Activated gamma-delta T cell treated with anti-CD3 and anti-CD28 coated beads, Interleukin-2, amount 50 U/mL, for 16 hours (primary cell): ENCODE results near the gene BAIAP2L1.

Source experiments
- DNase-seq: peaks from one replicate; pipeline ENCODE4 v3.0.0-alpha.2; 2020; ENCODE audit warnings: low read depth

BAIAP2L1 gene

DNA sequence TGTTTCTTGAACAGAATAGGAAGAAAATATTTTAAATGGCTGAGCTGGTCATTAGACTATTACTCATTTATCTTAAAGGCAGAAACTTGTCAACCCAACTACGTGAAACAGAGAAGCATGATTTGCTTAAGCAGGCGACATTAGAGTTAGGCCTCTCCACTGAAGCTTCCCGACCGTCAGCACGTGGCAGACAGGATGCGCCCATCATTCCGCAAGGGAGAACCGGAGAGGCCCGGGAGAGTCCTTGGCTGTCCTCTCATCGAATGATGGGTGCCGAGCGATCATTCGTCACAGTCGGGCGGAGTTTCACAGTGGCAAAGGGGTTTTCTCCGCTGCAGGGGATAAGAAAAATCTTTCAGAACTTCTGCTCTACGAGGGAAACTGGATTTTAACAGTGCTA is 107.6 kb downstream of the BAIAP2L1 start:
- no peak for DNase-seq

DNA sequence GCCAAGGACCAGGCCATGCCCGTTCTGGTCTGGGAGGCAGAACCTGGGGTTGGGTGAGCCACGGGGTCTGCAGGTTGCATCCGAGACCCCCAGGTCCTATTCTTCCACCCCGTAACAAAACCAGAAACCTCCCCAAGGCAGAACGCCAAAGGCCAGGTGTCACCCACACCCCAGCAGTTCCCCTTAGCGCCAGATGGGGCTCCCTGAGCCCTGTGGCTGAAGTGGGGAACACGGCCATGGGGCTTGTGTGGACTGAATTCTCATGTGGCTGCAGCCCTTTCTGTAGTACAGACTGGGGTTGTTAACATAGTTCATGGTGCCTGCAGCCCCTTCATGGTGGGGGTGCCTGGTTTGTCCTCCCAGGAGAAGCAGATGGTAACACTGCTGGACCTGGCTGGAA is 109.2 kb downstream of the BAIAP2L1 start:
- no peak for DNase-seq

DNA sequence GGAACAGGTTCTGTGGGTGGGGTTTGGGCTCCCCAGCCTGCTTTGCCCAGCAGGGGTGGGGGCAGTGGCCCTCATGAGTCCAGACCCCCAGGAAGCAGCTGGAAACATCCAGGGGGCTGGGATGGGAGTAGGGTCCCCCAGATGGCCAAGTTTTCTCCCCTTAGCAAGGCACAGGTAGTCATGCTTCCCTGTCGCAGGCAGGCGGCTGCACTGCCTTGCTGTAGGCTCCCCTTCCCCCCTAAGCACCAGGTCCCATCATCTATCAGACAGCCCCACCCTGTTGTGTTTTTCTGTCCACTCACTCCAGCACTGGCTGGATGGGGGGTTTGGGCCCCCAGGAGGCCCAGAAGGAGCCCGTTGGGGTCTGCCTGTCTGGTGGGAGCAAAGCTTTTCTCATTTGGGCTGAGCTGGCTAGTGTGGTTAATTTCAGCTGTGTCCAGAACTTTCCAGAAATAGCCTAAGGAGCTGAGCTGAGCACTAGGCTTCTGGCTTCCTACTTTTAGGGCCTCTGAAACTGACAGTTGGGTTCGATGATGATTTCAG is 111.5 kb downstream of the BAIAP2L1 start:
- no peak for DNase-seq

DNA sequence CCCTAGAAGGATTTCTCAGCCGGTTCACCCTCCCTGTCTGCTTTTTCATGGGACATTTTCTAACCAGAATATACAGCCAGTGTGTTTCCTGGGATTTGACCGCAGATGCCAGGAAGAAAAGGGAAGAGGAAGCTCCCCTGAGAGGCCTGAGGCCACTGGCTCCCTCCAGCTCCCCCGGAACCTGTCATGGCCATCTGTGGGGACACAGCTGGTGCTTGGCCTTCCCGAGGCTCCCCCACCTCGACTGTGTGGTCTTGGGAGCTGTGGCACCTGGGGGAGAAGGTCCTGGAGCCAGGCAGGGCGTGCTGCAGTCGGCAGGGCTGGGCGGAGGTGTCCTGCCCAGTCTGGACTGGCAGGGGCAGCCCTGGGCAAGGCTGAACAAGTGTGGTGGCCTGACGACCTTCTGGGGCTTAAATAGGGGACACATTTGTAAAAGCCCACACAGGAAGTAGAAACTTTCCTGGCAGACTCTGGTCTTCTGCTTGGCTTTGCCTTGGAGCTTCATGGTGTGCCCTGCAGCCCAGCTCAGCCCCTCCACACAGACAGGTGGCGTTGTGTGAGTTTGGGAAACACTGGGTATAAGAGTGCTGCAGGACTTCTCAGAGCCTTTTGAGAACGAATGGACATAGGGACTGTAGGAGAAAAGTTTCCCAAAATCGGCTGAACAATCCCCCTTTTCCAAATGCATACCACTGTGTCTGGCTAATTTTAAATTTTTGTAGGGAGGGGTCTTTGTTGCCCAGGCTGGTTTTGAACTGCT is 112.6 kb downstream of the BAIAP2L1 start:
- DNase-seq: no peak

DNA sequence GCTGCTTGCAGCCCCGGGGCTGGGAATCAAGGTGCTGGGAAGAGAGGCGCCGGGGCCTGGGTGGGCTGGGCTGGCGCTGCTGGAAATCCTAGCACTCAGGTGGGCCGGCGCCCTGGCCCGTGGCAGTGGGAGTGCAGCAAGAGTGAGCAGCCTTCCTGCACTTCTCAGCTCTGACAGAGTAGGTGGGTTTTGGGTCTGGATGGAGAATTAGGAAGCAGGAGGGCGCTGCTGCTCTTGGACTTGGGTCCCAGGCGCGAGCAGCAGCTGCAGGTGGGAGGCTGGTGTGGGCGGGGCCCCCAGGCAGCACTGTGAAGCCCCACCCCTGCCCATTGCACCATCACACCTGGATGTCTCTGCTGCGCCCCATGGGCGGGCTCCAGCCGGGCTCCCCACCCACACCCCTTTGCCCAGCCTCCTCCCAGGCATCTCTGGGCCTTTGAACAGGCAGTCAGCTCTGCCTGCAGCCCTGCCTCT is 113.4 kb downstream of the BAIAP2L1 start:
- no peak for DNase-seq

DNA sequence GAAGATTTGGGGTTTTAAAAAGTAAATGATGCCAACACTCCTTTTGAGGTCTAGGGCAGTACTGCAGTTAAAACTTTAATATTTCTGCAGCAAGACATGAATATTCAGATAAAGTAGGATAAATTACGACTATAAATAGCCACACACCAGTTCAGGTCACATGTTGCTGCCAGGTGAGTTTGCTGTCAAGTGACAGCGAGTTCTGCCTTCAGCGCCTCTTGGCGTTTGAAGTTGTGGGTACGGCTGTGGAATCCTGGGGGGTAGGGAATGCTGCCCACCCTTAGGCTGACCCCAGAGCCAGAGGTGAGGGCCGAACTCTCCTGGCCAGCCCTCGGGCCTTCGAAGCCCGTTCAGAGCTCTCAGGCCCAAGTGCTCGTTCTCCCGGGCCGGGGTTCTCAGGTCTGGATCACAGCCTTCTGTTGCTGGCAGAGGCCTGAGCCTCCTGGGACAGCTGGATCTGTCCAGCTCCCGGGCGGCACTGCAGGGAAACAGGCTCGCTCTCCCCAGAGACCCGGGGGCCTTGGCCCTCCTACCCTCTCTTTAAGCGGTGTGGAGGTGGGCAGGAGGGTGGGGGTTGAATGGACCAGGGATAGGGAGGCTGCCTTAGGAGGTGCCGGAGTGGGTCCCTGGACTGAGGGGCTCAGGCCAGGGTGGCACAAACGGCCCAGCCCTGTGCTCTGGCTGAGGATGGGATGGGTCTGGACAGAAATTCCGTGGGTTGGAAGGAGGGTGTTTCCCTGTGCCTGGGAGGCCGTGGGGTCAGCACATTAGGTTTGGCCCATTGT is 114.0 kb downstream of the BAIAP2L1 start:
- DNase-seq: no peak

DNA sequence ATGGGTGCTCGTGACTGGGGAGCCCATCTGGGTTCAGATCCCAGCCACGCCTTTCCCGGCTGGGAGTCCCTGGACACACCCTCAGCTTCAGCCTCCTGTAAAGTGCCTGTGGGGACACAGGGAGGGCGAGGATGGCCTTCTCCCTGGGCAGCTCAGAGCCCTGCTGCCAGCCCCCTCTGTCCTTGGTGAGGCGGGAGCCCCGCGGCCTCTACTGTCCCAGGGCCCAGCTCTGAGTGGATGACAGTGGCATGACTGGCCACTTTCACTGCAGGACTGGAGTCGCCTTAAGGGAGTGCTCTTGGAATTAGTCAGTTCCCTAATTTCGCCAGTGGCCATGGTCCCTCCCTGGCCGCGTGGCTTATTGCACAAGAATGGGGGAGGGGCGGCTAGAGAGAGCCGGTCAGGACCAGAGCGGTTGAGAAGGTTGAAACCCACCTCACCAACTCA is 114.8 kb downstream of the BAIAP2L1 start:
- no peak for DNase-seq

DNA sequence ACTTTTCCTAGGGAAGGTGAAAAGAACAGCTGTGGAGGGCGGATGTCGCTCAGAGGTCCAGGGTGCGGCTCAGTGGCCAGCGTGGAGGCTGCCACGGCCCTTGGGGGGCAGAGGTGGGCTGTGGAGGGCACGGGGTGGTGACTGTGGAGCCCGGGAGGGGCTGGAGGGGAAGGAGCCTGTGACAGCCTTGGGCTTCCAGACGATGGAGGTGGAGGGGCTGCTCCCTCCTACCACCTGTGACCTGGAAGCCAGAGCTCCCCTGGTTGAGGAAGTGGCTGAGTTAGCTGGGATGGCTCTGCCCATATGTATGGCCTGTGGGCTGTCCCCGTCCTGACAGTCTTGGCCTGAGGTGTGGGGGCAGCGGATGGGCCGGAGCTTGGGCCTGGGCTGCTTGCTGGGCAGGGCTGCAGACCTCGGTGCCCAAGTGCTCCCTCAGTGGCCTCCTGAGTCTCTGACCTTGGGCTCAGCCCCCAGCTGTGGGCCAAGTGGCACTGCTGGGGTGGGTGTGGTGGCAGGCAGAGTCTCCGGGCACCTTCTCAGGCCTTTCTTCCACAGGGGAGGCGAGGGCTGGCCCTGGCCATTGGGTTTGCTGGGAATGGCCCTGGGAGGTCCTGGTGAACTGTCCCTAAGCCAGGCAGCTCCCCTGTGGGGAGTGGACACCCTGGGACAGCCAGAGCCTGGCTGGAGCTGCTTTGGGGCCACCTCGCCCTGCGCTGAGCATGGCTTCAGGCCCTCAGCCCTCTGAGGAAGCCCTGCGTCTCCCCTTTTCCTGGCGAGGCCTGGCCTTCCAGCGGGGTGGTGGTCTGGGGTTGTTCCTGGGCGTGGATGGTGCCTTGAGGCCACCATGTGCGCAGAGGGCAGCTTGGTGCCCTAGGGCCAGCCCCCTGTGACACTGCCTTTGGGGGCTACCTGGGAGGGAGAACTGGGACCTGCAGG is 115.5 kb downstream of the BAIAP2L1 start:
- DNase-seq: no peak

DNA sequence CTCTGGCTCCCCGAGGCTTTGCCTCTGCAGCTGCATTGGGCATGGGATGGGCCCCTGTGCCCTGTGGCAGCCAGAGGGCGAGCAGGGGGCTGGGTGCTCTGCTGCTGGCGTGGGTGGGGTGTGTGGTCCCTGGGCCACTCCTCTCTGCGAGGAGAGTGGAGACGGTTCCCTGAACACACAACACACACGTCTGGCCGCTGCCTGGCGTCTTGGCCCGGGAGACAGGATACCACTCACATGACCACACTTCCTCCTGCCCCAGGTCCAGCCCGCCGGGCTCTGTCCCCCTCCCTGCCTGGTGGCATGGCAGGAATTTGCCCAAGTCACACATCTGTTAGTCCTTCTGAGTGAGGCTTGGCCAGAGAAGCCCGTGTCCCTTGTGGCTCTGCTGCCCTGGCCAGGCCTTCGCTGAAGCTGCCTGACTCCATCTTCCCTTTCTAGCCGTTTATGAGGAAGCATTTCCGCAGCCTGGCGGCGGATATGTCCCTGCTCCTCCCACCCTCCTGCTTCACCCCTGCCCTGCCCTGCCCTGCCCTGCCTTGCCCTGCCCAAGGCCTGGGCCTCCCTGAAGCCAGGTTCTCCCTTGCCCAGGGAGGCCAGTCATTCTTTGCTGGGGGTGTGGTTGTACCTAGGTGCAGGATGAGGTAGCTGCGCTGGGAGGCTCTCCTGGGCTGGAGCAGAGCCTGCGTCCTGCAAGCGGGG is 116.4 kb downstream of the BAIAP2L1 start:
- no peak for DNase-seq

DNA sequence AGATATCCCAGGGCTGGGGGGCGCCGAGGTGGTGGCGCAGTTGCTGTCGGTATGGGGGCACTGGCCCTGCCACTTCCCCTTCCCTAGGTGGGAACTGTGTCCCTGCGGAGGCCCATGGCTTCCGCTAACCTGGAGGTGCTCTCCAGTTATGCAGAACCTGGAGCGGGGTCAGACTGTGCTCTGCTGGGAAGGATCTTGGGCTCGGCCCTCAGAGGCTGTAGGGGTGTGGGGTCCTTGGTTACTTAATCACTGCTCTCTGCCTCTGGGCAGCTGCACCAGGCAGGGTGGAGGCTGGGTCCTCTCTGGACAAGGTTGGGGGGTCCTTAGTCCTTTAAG is 117.0 kb downstream of the BAIAP2L1 start:
- no peak for DNase-seq

DNA sequence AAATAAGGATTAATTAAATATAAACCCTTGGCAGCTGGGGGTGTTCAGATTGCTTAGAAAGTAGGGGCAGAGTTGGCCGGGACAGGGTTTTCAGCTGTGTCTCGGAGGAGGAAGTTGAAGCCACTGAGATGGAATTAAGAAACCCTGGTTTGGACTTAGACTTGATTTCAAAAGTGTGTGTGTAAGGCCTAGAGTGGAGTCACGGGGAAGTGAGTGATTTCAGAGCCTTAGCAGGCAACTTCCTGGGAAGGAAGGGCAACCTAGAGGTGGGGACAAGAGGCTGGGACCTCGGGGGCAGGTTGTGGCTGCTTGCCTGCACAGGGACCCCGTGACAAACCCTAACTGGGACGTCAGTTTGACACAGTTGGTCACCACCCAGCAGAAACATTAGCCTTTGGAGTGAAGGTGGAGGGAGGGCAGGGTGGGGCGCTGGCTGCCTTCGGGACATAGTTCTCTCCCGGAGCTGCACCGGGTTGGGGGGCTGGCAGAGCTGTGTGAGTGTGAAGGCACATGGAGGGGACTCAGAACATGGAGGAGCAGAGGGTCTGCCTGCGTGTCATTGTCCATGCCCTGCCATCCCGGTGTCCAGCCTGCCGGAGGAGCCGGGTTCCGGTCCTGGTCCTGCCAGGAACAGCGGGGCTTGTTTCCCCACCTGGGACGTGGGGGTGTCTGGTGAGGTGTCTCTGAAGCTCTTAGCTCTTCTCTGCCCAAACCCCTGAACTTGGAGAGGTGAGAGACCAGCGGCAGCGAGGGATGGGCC is 117.6 kb downstream of the BAIAP2L1 start:
- no peak for DNase-seq

DNA sequence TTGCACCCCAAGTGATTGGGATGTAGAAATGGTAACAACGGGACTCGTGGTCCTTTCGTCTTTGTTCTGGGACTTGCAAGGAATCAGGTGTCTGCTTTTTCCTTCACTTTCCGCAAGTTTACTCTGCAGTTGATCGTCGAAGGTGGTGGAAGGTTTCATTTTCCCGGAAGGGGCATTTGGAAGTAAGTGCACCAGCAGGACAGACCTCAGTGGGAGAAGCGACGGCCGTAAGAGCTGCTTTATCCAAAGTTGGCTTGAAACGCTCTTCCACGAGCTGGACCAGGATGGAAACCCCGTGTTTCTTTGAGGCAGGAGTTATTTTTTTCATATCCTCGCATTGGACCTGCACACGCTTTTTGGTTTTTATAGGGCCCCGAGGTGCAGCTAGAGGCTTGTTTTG is 118.2 kb downstream of the BAIAP2L1 start:
- DNase-seq: no peak

DNA sequence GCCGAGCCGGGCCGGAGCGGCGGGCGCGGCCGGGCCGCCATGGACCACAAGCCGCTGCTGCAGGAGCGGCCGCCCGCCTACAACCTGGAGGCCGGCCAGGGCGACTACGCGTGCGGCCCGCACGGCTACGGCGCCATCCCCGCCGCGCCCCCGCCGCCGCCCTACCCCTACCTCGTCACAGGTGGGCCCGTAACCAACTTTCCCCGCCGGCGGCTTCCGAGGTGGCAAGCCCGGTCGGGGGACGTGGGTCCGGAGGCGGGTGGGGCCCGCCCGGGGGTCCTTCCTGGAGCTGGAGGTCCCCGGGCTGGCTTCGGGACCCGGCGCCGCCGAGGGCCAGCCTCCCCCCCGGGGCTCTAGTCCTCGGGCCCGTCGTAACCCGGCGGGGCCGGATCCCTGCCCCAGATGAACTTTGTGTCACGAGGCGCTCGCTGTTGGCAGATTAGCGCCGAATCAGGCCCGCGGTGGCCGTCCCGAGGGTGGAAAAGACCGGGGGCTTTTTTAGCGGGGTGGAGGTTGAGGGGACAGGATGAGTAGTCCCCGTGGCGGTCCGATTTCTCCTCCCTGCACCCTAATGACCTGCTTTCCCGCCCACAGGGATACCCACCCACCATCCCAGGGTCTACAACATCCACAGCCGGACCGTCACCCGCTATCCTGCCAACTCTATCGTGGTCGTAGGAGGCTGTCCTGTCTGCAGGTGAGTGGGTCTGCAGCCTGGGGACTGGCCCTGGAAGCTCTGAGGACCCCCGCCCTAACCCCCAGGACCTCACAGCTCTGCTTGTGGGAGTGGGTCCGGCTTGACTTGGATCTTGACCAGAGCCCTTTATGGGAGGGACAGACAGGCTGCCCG is 118.9 kb downstream of the BAIAP2L1 start:
- peak; percentile 27 for DNase-seq

DNA sequence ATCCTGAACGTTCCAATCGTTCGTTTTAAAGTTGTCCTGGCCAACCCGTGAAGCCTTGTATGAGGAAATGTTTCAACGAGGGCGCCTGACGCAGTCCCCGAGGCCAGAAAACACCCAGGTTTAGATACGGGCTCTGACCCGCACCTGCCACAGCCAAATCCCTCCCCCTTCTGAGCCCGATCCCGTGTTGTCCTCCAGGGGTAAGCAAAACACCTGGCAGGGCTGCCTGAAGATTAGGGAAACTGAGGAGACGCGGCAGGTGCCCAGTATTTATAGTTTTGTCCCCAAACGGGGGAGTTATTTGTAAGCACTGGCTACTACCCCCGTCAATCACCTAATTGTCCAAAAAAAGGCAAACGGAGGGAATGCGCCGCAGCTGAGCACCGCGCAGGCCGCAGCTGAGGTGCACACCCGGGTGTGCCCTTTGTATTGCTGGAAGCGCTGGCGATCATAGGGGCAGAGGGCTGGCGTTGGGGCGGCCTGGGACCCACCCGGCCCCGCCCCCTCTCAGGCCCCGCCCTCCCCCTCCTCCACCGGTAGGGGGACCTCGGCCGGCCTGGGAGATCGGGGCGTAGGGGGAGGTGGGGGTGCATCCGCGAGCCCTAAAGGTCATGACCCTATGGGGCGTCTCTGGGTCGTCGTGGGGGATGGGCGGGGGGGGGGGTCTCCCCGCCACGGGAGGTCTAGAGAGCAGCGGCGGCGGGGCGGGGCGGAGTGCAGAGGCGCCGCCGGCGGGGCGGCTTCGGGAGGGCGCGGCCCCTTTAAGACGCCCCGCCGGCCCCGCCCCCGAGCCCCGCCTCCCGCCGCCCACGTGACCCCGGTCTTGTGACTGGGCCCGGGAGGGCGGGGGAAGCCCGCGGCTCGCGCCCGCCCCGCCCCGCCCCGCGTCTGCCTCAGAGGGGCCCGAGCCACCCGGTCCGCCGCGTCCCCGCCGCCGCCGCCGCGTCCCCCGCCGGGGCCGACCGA is 119.8 kb downstream of the BAIAP2L1 start, which contains the start of gene BRI3:
BRI3 (plus strand) TSS at position 896 of the 966 bp plus-strand sequence. CDS start 110 bp downstream, outside the sequence.
- peak; percentile 85 for DNase-seq

DNA sequence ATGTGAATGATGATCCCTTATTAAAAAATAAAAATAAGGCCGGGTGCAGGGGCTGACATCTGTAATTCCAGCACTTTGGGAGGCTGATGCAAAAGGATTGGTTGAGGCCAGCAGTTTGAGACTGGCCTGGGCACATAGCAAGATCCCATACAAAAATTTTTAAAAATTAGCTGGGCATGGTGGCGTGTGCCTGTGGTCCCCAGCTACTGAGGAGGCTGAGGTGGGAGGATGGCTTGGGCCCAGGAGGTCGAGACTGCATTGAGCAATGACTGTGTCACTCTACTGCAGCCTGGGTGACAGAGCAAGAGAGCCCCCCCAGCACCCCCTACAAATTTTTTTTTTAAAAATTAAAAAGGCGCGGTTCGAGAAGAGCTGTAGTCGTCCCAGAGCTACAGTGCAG is 120.6 kb downstream of the BAIAP2L1 start:
- DNase-seq: no peak

DNA sequence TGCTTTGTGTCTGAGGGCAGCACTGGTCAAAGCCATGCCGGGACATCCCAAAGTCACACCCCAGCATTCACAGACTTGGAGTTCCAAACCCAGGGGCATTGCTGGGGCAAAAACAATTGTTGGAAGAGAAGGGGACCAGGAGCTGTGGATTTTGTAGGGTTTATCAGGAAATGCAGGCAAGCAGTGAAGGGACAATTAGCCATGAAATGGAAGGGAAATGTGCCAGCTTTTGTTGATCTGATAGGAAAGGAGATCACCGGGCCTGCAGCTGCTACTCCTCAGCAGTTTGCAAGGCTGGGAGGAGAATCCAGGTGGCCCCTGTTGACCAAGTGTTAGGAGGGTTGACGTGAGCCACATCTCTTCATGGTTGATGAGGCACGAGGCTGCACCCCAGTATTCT is 122.0 kb downstream of the BAIAP2L1 start:
- DNase-seq: no peak

DNA sequence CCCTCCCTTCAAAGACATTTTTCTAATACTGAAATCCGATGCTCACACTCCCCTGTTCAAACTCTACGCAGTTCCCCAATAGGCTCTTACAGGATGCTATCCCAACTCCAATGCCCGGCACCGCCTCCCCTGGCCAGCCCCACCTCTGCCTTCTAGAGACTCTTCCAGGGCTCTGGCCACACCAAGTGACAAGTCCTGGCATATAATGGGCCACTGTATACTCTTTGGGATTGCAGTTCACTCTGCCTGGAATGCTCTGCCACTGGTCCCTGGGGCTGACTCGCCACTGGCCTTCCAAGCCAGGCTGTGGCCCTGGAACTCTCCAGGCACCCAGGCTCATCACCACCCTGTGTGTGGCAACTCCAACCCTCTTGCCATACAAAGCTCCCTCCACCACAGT is 122.5 kb downstream of the BAIAP2L1 start:
- no peak for DNase-seq

DNA sequence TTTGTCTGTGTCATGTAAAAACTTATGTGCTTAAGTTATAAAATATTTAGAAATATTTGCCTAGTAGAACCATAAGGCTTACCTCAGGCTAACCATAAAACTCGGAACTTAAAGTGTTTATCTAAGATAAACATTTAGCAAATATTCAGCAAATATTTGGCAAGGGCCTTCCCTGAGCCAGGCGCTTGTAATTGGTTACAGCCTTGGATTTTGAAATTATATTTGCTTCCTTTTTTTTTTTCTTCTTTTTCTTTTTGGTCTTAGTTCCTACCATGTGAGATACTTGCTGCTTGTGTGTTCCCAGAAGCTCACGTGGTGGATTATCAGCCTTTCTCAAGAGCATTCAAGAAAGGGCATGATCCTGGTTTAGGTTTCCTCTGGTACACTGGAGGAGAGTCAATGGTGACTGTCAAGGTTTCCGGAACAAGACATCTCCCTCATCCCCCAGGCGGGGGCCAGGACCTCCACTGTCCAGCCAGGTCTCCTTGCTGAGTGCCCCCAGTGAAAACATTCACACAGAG is 124.6 kb downstream of the BAIAP2L1 start:
- no peak for DNase-seq
